Endodermal cell (in vitro differentiated cells): ENCODE measurements around the gene LNX1. TPM values are rescaled to one million over a fixed set of nuclear protein-coding genes. Genes with fewer than 3 reads are reported as not detected.

ENCODE experiments used
- DNase-seq: peaks from one replicate; pipeline ENCODE4 v3.0.0-alpha.2; 2017
- H3K27ac ChIP-seq: 2 replicates; pipeline ENCODE4 v1.5.1; 2013; ENCODE audit warnings: mild to moderate bottlenecking, low read depth, low read length, moderate library complexity
- H3K27me3 ChIP-seq: 2 replicates; pipeline ENCODE4 v1.6.1; 2013; ENCODE audit warnings: mild to moderate bottlenecking, low read length, moderate library complexity; ENCODE audit not compliant: insufficient read depth, control insufficient read depth, poor library complexity, severe bottlenecking
- H3K36me3 ChIP-seq: 2 replicates; pipeline ENCODE4 v1.7.0; 2013; ENCODE audit warnings: mild to moderate bottlenecking, low read length, moderate library complexity; ENCODE audit not compliant: control insufficient read depth, insufficient read depth
- H3K4me1 ChIP-seq: one replicate; pipeline ENCODE4 v1.7.0; 2013; ENCODE audit warnings: low read length; ENCODE audit not compliant: control insufficient read depth, insufficient read depth
- H3K4me3 ChIP-seq: 2 replicates; pipeline ENCODE4 v1.5.1; 2013; ENCODE audit warnings: mild to moderate bottlenecking, low read length, moderate library complexity
- H3K9ac ChIP-seq: 2 replicates; pipeline ENCODE4 v1.6.1; 2013; ENCODE audit warnings: mild to moderate bottlenecking, low read length, moderate library complexity; ENCODE audit not compliant: poor library complexity, severe bottlenecking; ENCODE audit errors: extremely low read depth
- H3K9me3 ChIP-seq: 2 replicates; pipeline ENCODE4 v1.6.1; 2013; ENCODE audit warnings: mild to moderate bottlenecking, low read length, moderate library complexity; ENCODE audit not compliant: control insufficient read depth
- H3K27ac Mint-ChIP-seq: 2 replicates; pipeline ENCODE4 v1.8.0; 2020; ENCODE audit warnings: mixed read lengths
- H3K27me3 Mint-ChIP-seq: 2 replicates; pipeline ENCODE4 v1.8.0; 2021; ENCODE audit warnings: mild to moderate bottlenecking, mixed read lengths; ENCODE audit not compliant: insufficient read depth
- H3K36me3 Mint-ChIP-seq: 2 replicates; pipeline ENCODE4 v1.8.0; 2020; ENCODE audit warnings: low read depth, mixed read lengths
- H3K4me1 Mint-ChIP-seq: 2 replicates; pipeline ENCODE4 v1.8.0; 2020; ENCODE audit warnings: mixed read lengths
- H3K4me3 Mint-ChIP-seq: 2 replicates; pipeline ENCODE4 v1.8.0; 2020; ENCODE audit warnings: mild to moderate bottlenecking, moderate library complexity, mixed read lengths
- H3K9me3 Mint-ChIP-seq: 2 replicates; pipeline ENCODE4 v1.8.0; 2020; ENCODE audit warnings: mild to moderate bottlenecking, mixed read lengths
- WGBS, 2 experiments: methylation state at CpG; one replicate each; pipeline versions ENCODE4 v1.1.5 to v1.1.7; 2013; ENCODE audit warnings: missing lambda C conversion rate in 2 of 2, mixed read lengths in 1 of 2; ENCODE audit not compliant: insufficient coverage in 1 of 2, insufficient read length in 1 of 2; 5-methylcytosine and 5-hydroxymethylcytosine counted together
- total RNA-seq, 2 donors: library from RNA; stranded (reverse); fragmentation: NEBNext Ultra II Directional in 1 of 2; extraction: Animal tissue kit (Norgen Biotek cat#: 25700) in 1 of 2; gene quantifications; 2 replicates in 1 of 2; 3 replicates in 1 of 2; pipeline ENCODE4 v1.2.1, GENCODE V29; 2021
- TF ChIP-seq, protein P1 (sequence below): fragments of 200-600 bp; sonication (generic); conservative IDR thresholded peaks from 2 replicates; pipeline ENCODE4 v1.5.0; 2021; ENCODE audit warnings: antibody characterized with exemption, mild to moderate bottlenecking

LNX1 gene
- total RNA-seq, 2 donors from 2014 or later: 4.4 to 5.4 TPM

DNA sequence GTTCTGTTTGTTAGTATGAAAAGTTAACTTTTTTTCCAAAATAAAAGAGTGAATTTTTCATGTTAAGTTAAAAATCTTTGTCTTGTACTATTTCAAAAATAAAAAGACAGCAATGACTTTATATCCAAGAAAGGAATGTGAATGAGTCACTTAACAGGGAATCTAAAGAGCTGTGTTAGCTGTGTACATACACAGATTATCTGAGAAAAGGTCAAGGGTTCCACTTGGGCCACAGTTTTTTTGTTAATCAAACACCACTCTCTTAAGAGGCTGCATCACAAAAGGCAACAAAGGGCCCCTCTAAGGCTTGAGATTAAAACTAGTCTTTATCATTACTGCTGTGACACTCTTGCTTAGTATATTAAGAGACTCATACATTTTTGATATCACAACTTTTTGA lies 131.7 kb downstream of the LNX1 start:
- Histone ChIP-seq H3K9ac (no peak overlapping the region), H3K27me3 (no peaks in the 10 kb centered on the region), H3K9me3 (peaks cover 3% of the 10 kb centered on the region), H3K4me3 (no peak overlapping the region), H3K36me3 (peaks cover 79% of the 10 kb centered on the region), H3K27ac (no peak overlapping the region), H3K4me1 (no peaks in the 10 kb centered on the region)
- TF ChIP-seq, protein P1, sequence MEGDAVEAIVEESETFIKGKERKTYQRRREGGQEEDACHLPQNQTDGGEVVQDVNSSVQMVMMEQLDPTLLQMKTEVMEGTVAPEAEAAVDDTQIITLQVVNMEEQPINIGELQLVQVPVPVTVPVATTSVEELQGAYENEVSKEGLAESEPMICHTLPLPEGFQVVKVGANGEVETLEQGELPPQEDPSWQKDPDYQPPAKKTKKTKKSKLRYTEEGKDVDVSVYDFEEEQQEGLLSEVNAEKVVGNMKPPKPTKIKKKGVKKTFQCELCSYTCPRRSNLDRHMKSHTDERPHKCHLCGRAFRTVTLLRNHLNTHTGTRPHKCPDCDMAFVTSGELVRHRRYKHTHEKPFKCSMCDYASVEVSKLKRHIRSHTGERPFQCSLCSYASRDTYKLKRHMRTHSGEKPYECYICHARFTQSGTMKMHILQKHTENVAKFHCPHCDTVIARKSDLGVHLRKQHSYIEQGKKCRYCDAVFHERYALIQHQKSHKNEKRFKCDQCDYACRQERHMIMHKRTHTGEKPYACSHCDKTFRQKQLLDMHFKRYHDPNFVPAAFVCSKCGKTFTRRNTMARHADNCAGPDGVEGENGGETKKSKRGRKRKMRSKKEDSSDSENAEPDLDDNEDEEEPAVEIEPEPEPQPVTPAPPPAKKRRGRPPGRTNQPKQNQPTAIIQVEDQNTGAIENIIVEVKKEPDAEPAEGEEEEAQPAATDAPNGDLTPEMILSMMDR: no peak
- H3K27me3 Mint-ChIP-seq: no peaks in the 10 kb centered on the region
- H3K4me1 Mint-ChIP-seq: peaks cover 3% of the 10 kb centered on the region
- H3K36me3 Mint-ChIP-seq: peaks cover 63% of the 10 kb centered on the region
- no peaks in the 10 kb centered on the region for H3K9me3 Mint-ChIP-seq
- H3K4me3 Mint-ChIP-seq: no peak overlapping the region
- no peak overlapping the region for H3K27ac Mint-ChIP-seq
- no peak for DNase-seq

DNA sequence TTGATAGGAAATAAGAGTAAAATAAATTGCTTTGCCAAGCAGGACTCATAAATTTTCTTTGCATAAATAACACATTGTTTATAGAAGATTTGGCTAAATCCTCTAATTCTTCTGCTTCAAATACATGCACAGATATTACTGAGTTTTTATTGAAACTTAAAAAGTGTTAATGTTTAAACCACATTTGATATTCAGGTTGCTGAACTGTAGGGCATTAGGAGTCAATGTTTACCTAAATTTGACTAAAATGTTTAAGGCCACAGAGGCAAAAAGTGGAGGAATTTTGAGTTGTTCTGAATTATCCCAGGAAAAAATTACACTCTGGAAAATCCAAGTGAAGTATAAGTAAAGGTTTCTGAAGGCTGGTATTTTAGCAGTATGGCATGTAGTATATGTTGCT lies 135.1 kb downstream of the LNX1 start:
- no peaks in the 10 kb centered on the region for H3K27me3 Mint-ChIP-seq
- TF ChIP-seq, protein P1: no peak
- Histone ChIP-seq H3K9ac (no peak overlapping the region), H3K36me3 (peaks cover 85% of the 10 kb centered on the region), H3K9me3 (no peaks in the 10 kb centered on the region), H3K4me3 (no peak overlapping the region), H3K27ac (no peak overlapping the region), H3K27me3 (no peaks in the 10 kb centered on the region), H3K4me1 (no peaks in the 10 kb centered on the region)
- H3K27ac Mint-ChIP-seq: no peak overlapping the region
- DNase-seq: no peak
- H3K36me3 Mint-ChIP-seq: peaks cover 68% of the 10 kb centered on the region
- H3K4me1 Mint-ChIP-seq: peaks cover 3% of the 10 kb centered on the region
- no peaks in the 10 kb centered on the region for H3K9me3 Mint-ChIP-seq
- H3K4me3 Mint-ChIP-seq: no peak overlapping the region

DNA sequence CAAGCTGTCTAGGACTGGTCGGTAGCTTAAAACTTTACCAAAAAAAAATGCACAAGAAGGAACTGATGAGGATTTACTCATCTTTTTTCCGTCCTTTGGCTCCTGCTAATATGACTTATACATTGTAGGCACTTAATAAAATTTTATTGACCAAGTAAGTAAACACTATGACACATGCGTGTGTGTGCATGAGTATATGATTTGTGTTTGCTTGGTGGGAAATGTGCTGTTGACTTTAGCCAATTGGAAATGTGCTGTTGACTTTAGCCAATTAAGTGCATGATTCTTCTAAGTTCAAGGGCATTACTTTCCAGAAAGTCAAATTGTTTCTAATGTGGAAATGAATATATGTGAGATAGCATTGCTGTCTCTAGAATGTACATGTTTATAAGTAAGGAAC lies 135.5 kb downstream of the LNX1 start:
- no peaks in the 10 kb centered on the region for H3K4me1 ChIP-seq
- H3K9me3 Mint-ChIP-seq: no peaks in the 10 kb centered on the region
- H3K36me3 ChIP-seq: peaks cover 81% of the 10 kb centered on the region
- DNase-seq: no peak
- TF ChIP-seq, protein P1: no peak
- H3K4me3 Mint-ChIP-seq: no peak overlapping the region
- H3K27ac ChIP-seq: no peak overlapping the region
- H3K27me3 Mint-ChIP-seq: no peaks in the 10 kb centered on the region
- no peak overlapping the region for H3K27ac Mint-ChIP-seq
- no peaks in the 10 kb centered on the region for H3K9me3 ChIP-seq
- 98 to 100% methylated on average over 2 to 3 of the region's 3 CpGs for WGBS, 2 experiments
- peaks cover 67% of the 10 kb centered on the region for H3K36me3 Mint-ChIP-seq
- no peak overlapping the region for H3K9ac ChIP-seq
- peaks cover 3% of the 10 kb centered on the region for H3K4me1 Mint-ChIP-seq
- H3K27me3 ChIP-seq: no peaks in the 10 kb centered on the region
- H3K4me3 ChIP-seq: no peak overlapping the region
